Fibroblast of villous mesenchyme (primary cell): ENCODE data around the gene ZNRF4. TPM values are rescaled to one million over a fixed set of nuclear protein-coding genes. Genes with fewer than 3 reads are reported as not detected.
A peak's percentile ranks its signal among the peaks of the same experiment; 100 is the strongest.

Experiments
- DNase-seq: peaks from one replicate; pipeline ENCODE4 v3.0.0-alpha.2; 2010; ENCODE audit warnings: low read depth
- H3K4me3 ChIP-seq: 2 replicates; pipeline ENCODE4 v1.5.1; 2011; ENCODE audit warnings: low read depth, mild to moderate bottlenecking, low read length
- total RNA-seq: library from RNA; depleted of rRNA; stranded (reverse); fragments of >200 nt; gene quantifications from 2 replicates; pipeline ENCODE4 v1.2.3, GENCODE V29; 2012
- TF ChIP-seq, protein P1 (sequence below): IDR thresholded peaks from 2 replicates; pipeline ENCODE4 v1.5.1; 2012; ENCODE audit warnings: low read depth, mild to moderate bottlenecking, low read length; ENCODE audit not compliant: insufficient read depth

Gene ZNRF4
- total RNA-seq, 1 donor, result not detected

DNA sequence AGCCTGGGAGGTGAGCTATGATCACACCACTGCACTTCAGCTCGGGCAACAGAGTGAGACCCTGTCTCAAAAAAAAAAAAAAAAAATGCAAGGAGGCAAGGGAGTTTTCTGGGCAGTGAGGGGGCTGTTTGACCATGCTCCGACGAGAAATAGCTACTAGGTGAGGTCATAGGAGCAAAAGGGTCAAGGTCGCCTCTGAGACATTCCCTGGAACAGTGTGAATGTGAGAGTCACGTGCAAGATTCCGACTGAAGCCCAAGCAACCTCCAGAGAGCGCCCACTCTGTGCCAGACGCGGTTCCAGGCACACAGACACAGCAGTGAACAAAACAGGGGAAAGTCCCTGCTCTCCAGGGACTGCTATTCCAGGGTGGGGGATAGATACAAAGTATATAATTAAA is 2.5 kb downstream of the ZNRF4 start:
- TF ChIP-seq, protein P1, sequence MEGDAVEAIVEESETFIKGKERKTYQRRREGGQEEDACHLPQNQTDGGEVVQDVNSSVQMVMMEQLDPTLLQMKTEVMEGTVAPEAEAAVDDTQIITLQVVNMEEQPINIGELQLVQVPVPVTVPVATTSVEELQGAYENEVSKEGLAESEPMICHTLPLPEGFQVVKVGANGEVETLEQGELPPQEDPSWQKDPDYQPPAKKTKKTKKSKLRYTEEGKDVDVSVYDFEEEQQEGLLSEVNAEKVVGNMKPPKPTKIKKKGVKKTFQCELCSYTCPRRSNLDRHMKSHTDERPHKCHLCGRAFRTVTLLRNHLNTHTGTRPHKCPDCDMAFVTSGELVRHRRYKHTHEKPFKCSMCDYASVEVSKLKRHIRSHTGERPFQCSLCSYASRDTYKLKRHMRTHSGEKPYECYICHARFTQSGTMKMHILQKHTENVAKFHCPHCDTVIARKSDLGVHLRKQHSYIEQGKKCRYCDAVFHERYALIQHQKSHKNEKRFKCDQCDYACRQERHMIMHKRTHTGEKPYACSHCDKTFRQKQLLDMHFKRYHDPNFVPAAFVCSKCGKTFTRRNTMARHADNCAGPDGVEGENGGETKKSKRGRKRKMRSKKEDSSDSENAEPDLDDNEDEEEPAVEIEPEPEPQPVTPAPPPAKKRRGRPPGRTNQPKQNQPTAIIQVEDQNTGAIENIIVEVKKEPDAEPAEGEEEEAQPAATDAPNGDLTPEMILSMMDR, result no peak
- no peak overlapping the region for H3K4me3 ChIP-seq
- no peak for DNase-seq

DNA sequence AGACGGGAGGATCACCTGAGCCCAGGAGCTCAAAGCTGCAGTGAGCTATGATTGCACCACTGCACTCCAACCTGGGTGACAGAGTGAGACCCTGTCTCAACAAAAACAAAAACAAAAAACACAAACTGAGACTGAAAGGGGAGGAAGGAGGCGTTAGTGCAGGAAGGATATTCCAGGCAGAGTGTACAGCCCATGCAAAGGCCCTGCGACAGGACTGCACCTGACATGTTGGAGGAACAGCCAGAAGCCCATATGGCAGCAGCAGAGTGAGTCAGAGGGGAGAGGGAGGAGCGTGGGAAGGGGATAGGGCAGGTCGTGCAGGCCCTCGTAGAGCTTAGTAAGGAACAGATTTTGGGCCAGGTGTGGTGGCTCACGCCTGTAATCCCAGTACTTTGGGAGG is 3.2 kb downstream of the ZNRF4 start:
- TF ChIP-seq, protein P1, result no peak
- H3K4me3 ChIP-seq, result no peak overlapping the region
- DNase-seq, result no peak

DNA sequence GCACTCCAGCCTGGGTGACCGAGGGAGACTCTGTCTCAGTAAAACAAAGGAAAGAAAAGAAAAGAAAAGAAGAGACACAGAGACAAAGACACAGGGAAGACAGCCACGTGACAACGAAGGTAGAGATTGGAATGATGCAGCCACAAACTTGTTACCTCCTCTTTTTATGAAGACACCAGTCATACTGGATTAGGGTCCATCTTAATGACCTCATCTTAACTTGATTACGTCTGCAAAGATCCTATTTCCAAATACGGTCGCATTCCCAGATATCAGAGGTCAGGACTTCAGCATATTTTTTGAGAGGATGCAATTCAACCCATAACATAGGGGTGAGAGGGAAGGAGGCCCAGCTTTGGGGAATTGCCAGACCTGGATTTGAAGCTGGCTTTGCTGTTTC is 4.1 kb downstream of the ZNRF4 start:
- DNase-seq, result peak; percentile 11
- TF ChIP-seq, protein P1, result no peak
- H3K4me3 ChIP-seq, result no peak overlapping the region

DNA sequence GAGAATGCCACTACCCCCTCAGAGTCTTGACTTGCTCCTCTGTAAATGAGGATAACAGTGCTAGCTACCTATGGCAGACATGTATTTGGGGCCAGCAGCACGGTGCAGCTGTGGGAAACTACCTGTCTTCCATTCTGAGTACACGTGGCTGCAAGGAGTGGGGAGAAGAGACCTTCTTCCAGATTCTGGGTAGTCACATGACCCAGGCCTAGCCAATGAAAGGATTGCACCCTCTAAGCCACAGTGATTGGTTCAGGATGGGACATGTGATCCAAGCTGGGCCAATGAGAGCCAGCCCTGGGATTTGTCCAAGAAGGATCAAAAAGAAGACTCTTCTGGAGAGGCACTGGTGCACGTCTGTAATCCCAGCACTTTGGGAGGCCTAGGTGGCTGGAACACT is 5.5 kb downstream of the ZNRF4 start:
- TF ChIP-seq, protein P1, result no peak
- no peak for DNase-seq
- no peak overlapping the region for H3K4me3 ChIP-seq

- TF ChIP-seq, protein P1, result no peak
- no peak for DNase-seq
- no peak overlapping the region for H3K4me3 ChIP-seq
These were observed 8.7 kb downstream of the ZNRF4 start for GRCh38 chr19:5463959-5464358.

DNA sequence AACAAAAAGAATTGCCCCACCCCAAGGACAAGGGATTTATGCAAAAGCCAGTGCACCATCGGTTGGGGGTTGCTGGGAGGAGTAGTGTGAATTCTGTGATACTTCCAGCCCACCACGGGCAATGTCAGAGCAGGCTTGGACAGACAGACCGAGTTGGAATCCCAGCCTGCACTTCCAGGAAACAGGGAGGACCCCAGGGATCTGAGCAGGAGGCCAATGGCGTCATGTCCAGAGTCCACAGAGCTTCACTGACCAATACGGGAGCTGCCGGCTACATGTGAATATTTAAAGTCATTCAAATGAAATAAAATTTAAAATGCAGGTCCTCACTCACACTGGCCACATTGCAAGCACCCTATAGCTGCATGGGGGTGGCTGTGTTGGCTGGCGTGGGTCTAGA is 10.9 kb downstream of the ZNRF4 start:
- TF ChIP-seq, protein P1, result no peak
- no peak overlapping the region for H3K4me3 ChIP-seq
- no peak for DNase-seq

DNA sequence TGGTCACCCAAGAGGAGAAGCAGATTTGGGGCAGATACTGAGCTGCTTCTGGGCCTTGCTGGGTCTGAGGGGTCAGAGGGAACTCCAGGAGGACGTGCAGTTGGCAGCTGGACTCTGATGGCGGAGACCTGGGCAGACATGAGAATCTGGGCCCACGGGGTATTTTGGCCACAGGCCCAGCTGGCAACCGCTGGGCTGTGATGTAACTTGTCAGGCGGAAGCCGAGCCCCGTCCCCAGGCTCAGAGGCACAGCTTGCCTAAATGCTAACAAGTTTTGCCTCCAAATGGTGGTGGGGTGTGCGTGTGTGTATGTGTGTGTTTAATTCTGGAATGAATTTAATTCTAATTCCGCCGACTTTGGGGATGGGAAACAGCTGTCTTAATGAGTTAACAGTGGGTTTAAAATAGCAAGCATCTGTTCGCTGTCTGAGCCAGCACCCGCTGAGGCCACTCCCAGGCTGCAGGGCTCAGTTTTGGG is 11.6 kb downstream of the ZNRF4 start:
- no peak for DNase-seq
- no peak overlapping the region for H3K4me3 ChIP-seq
- TF ChIP-seq, protein P1, result no peak
